Peyer's patch (tissue), 4 donors: ENCODE measurements around the gene SLC4A1. TPM values are rescaled to one million over a fixed set of nuclear protein-coding genes. Genes with fewer than 3 reads are reported as not detected.

ENCODE experiments used
- DNase-seq, 3 donors: peaks; one replicate each; pipeline ENCODE4 v3.0.0-alpha.2; 2017 to 2019
- H3K27ac ChIP-seq, 4 donors: fragments of 200-600 bp; sonication (generic); one replicate each; pipeline ENCODE4 v1.5.1; 2016 to 2019
- H3K27me3 ChIP-seq, 2 donors: fragments of 200-600 bp; sonication (generic); one replicate each; pipeline ENCODE4 v1.5.1; 2019
- H3K36me3 ChIP-seq, 3 donors: fragments of 200-600 bp; sonication (generic); one replicate each; pipeline ENCODE4 v1.5.1; 2016 to 2019
- H3K4me1 ChIP-seq, 4 donors: fragments of 200-600 bp; sonication (generic); one replicate each; pipeline ENCODE4 v1.5.1; 2016 to 2019
- H3K4me3 ChIP-seq, 4 donors: fragments of 200-600 bp; sonication (generic); 1 replicate in 3 of 4; 2 replicates in 1 of 4; pipeline ENCODE4 v1.5.1; 2016 to 2019; ENCODE audit warnings: mild to moderate bottlenecking in 1 of 4
- H3K9me3 ChIP-seq, 4 donors: fragments of 200-600 bp; sonication (generic); one replicate each; pipeline ENCODE4 v1.5.1; 2016 to 2019; ENCODE audit warnings: mild to moderate bottlenecking in 1 of 4
- POLR2A ChIP-seq, 2 donors: fragments of 450-650 bp; IDR thresholded peaks; one replicate each; pipeline ENCODE4 v1.5.1; 2017; ENCODE audit warnings: antibody characterized with exemption in 2 of 2, mild to moderate bottlenecking in 2 of 2, moderate library complexity in 2 of 2
- total RNA-seq, 4 donors: library from RNA; depleted of rRNA; stranded (reverse); fragments of >200 nt; gene quantifications; one replicate each; pipeline ENCODE4 v1.1.0, GENCODE V29; 2016
- TF ChIP-seq, protein P1 (sequence below), 6 experiments: fragments of 450-650 bp in 4 of 6; fragments of 200-600 bp in 2 of 6; sonication (generic) in 1 of 6; IDR thresholded peaks; one replicate each; pipeline ENCODE4 v1.5.1; 2017 to 2019; ENCODE audit warnings: antibody characterized with exemption in 6 of 6, mild to moderate bottlenecking in 3 of 6, moderate library complexity in 1 of 6

Gene SLC4A1
- total RNA-seq, 4 donors from 2014 or later, result not detected

DNA sequence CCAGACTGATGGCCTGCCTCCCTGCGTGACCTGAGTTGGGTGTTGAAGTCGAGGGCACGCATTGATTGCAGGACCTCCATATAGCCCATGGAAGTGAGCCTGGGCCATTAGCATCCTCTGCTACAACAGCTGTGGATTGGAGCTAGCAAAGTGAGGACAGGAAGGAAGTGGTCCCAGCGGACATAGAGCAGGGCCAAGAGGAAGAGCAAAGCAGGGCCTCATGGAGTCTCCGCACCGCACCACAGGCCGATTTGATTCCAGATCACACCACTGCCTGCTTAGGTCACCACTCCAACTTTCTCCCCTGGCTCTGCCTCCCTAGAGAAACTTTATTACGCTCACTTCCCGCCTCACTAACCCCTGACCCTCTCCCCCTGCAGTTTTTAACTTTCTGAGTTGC lies 37.8 kb downstream of the SLC4A1 start:
- no peak for DNase-seq
- Histone ChIP-seq H3K27ac (no peak overlapping the region), H3K4me3 (no peak overlapping the region), H3K9me3 (no peaks in the 10 kb centered on the region), H3K4me1 (no peaks in the 10 kb centered on the region), H3K27me3 (no peaks in the 10 kb centered on the region), H3K36me3 (no peaks in the 10 kb centered on the region)
- TF ChIP-seq, protein P1, sequence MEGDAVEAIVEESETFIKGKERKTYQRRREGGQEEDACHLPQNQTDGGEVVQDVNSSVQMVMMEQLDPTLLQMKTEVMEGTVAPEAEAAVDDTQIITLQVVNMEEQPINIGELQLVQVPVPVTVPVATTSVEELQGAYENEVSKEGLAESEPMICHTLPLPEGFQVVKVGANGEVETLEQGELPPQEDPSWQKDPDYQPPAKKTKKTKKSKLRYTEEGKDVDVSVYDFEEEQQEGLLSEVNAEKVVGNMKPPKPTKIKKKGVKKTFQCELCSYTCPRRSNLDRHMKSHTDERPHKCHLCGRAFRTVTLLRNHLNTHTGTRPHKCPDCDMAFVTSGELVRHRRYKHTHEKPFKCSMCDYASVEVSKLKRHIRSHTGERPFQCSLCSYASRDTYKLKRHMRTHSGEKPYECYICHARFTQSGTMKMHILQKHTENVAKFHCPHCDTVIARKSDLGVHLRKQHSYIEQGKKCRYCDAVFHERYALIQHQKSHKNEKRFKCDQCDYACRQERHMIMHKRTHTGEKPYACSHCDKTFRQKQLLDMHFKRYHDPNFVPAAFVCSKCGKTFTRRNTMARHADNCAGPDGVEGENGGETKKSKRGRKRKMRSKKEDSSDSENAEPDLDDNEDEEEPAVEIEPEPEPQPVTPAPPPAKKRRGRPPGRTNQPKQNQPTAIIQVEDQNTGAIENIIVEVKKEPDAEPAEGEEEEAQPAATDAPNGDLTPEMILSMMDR (IDR thresholded peaks at IDR 0.05), result no peak
- no peak for TF ChIP-seq POLR2A (IDR thresholded peaks at IDR 0.05)

DNA sequence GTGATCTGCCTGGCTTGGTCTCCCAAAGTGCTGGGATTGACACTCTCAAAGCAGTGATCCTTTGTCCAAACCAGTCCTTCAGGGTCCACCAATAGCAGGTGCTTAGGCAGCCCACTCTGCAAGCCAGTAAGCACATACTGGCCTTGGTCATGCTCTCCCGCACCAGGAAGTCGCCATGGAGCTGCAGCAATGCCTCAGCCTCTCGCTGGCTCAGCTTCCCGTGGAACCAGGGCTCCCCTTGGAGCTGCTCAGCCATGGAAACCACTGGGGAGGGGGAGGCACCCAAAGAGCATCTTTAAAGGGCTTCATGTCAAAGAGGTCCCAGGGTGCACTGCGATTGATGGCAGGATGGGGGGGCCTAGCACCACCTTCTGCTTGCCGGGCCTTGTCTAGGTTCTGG lies 38.8 kb downstream of the SLC4A1 start:
- H3K27ac ChIP-seq, result no peak overlapping the region
- H3K27me3 ChIP-seq, result no peaks in the 10 kb centered on the region
- TF ChIP-seq, protein P1 (IDR thresholded peaks at IDR 0.05), result no peak
- no peak for TF ChIP-seq POLR2A (IDR thresholded peaks at IDR 0.05)
- no peak for DNase-seq
- H3K4me1 ChIP-seq, result no peaks in the 10 kb centered on the region
- no peaks in the 10 kb centered on the region for H3K9me3 ChIP-seq
- no peaks in the 10 kb centered on the region for H3K36me3 ChIP-seq
- H3K4me3 ChIP-seq, result no peak overlapping the region

DNA sequence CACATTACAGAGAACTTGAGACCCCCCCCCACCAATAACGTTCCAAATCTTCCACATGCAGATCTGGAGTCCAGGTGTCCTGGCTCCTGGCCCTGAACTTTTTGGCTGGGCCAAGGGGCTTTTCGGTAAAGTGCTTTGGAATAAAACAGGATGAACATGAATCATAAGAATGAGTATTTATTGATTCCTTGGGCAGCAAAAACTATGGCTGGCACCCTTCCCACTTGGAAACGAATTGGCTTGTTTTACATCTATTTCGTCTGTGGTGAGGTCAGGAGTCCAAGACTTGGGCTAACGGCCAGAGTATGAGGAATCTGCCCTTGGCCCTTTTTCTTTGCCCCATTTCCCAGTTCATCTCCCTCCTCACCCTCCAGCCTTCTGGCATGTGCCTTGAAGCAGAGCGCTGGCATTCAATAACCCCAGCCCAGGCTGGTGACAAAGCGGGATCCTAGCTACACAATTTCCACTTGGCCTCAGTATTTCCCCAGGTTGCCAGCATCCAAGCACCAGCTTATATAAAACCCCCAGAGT lies 44.3 kb downstream of the SLC4A1 start:
- TF ChIP-seq, protein P1 (IDR thresholded peaks at IDR 0.05), result no peak
- no peak for TF ChIP-seq POLR2A (IDR thresholded peaks at IDR 0.05)
- Histone ChIP-seq H3K4me1 (peaks cover 0 to 23% (median 2%) of the 10 kb centered on the region in 4 donors), H3K4me3 (no peak overlapping the region), H3K9me3 (no peaks in the 10 kb centered on the region), H3K27ac (peak overlapping the region in 2 of 4 donors; percentile 17 to 100), H3K36me3 (no peaks in the 10 kb centered on the region), H3K27me3 (no peaks in the 10 kb centered on the region)
- no peak for DNase-seq

DNA sequence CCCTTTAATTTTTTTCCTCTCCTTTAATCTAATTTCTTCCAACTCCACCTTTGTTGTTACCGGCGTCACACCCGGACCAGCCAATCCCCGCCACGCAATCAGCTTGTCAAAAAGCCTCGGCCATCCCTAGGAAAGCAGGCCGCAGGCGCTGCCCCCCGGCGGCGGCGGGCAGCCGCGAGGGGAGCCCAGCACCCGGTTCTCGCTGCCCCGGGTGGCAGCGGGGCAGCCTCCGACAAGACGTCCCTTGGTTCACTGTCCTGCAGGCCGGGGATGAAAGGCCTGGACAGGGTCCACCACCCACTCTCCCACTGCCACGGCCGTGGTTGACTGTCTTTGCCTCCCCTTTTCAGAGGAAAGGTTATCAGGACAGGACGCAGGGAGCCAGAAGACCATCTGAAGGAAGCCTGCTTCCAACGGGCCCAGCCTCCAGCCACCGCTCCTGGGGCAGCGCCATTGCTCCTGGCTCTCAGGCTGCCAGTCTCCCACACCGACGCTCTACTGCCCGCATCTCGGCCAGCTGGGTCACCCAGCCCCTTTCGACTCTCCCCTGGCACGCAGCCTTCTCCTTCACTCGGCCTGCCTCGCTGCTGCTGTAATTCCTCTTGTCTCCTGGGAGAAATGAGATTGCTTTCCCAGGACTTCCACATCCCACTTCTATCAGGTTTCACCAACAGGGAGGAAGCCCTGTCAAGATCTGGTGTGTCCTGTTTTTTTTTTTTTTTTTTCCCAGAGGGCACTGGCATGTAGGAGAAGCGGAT lies 45.6 kb downstream of the SLC4A1 start:
- peak; percentile 78 to 90 (median 84) for DNase-seq
- no peaks in the 10 kb centered on the region for H3K9me3 ChIP-seq
- H3K4me1 ChIP-seq, result peaks cover 0 to 33% (median 10%) of the 10 kb centered on the region in 4 donors
- peak overlapping the region; percentile 99 to 100 (median 100) for H3K27ac ChIP-seq
- H3K27me3 ChIP-seq, result no peaks in the 10 kb centered on the region
- H3K4me3 ChIP-seq, result peak overlapping the region; percentile 90 to 99 (median 96)
- TF ChIP-seq POLR2A (IDR thresholded peaks at IDR 0.05), result peak; percentile 16 to 30
- TF ChIP-seq, protein P1 (IDR thresholded peaks at IDR 0.05), result peak in 2 of 6 experiments; percentile 7 to 20
- peaks cover 0 to under 1% (median 0%) of the 10 kb centered on the region in 3 donors for H3K36me3 ChIP-seq

DNA sequence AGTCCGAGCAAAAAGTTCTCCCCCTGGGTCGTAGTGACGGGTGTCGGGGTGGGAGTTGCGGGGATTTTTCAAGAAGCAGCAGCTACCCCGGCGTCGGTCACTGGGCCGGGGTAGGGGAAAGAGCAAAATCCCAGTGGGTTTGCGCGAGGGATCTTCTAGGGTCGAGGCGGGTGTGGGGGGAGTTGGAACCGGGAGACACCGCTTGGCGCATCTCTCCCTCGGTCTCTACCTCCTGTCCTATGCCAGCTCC lies 46.1 kb downstream of the SLC4A1 start:
- Histone ChIP-seq H3K36me3 (peaks cover 0 to 6% (median 0%) of the 10 kb centered on the region in 3 donors), H3K27me3 (no peaks in the 10 kb centered on the region), H3K27ac (peak overlapping the region; percentile 99 to 100 (median 100)), H3K9me3 (no peaks in the 10 kb centered on the region), H3K4me3 (peak overlapping the region; percentile 90 to 99 (median 96)), H3K4me1 (peaks cover 0 to 38% (median 13%) of the 10 kb centered on the region in 4 donors)
- peak in 1 of 3 donors; percentile 62 for DNase-seq
- no peak for TF ChIP-seq POLR2A (IDR thresholded peaks at IDR 0.05)
- TF ChIP-seq, protein P1 (IDR thresholded peaks at IDR 0.05), result no peak
